Psoas muscle (tissue), 8 donors: Measurements from ENCODE around the gene RAB10. TPM values are rescaled to one million over a fixed set of nuclear protein-coding genes. Genes with fewer than 3 reads are reported as not detected.

Source experiments
- ATAC-seq, 4 donors: fragments of 200-7000 bp; cut with Tn5 transposase; one replicate each; pipeline ENCODE4 v1.9.1; 2020; ENCODE audit warnings: moderate library complexity in 3 of 4, mild to moderate bottlenecking in 2 of 4
- DNase-seq, 2 donors: peaks; one replicate each; pipeline ENCODE4 v3.0.0-alpha.2; 2020
- H3K27ac ChIP-seq: fragments of 200-600 bp; one replicate; pipeline ENCODE4 v1.8.0; 2022
- H3K27me3 ChIP-seq, 3 donors: fragments of 200-600 bp in 1 of 3; one replicate each; pipeline versions ENCODE4 v1.6.1 to v1.8.0; 2013 to 2022; ENCODE audit warnings: low read length in 2 of 3, mild to moderate bottlenecking in 2 of 3, moderate library complexity in 1 of 3; ENCODE audit not compliant: insufficient read depth in 3 of 3
- H3K36me3 ChIP-seq, 2 donors: fragments of 200-600 bp in 1 of 2; one replicate each; pipeline versions ENCODE4 v1.6.1 to v1.8.0; 2013 to 2022; ENCODE audit warnings: low read depth in 1 of 2, mild to moderate bottlenecking in 1 of 2, moderate library complexity in 1 of 2; ENCODE audit not compliant: insufficient read depth in 1 of 2
- H3K4me1 ChIP-seq: fragments of 200-600 bp; one replicate; pipeline ENCODE4 v1.8.0; 2022
- H3K4me3 ChIP-seq: fragments of 200-600 bp; one replicate; pipeline ENCODE4 v1.8.0; 2022; ENCODE audit warnings: mild to moderate bottlenecking
- H3K9me3 ChIP-seq: fragments of 200-600 bp; one replicate; pipeline ENCODE4 v1.8.0; 2022
- CTCF ChIP-seq: fragments of 200-600 bp; IDR thresholded peaks from one replicate; pipeline ENCODE4 v1.8.0; 2022; ENCODE audit warnings: antibody characterized with exemption
- WGBS, 3 donors: extraction: QIAGEN DNeasy Blood & Tissue Kit; methylation state at CpG; one replicate each; pipeline versions ENCODE4 v1.1.6 to v1.1.7; 2013; 5-methylcytosine and 5-hydroxymethylcytosine counted together
- intact Hi-C, 2 donors: fragments of 100-400 bp; cut with DNase I; formaldehyde crosslinking; loops; one replicate each; pipeline versions ENCODE4 v1.11.0 to v1.14.2; 2022
- polyA plus RNA-seq, 3 donors: library from polyadenylated mRNA; stranded (reverse); fragments of 200-250 nt; gene quantifications; one replicate each; pipeline ENCODE4 v1.2.3, GENCODE V29; 2013
- total RNA-seq, 4 donors: library from RNA; stranded (reverse); fragmentation: NEBNext Ultra II Directional in 2 of 4; extraction: Animal tissue kit (Norgen Biotek cat#: 25700) in 2 of 4; gene quantifications; one replicate each; pipeline versions ENCODE4 v1.2.1 to v1.2.4, GENCODE V29; 2021 to 2023
- donor health status: healthy with polysubstance abuse.
- donor health status: DM: no; HTN: no; CAD: no; lungs with moderate emphysema.
- donor health status: Bipolar disorder and iron deficiency.
- donor health status: healthy.
- donor health status: DM: yes; HTN: yes; CAD: no.
- donor health status: DM: no; HTN: no; CAD: no.
- donor health status: DM: no; HTN: no; CAD: no.
- donor health status: DM: yes; HTN: yes; CAD: no.

RAB10 gene
- total and polyA plus RNA-seq, 7 donors = 76.5 to 170 (median 147) TPM

GRCh38 chr2:26043109-26043508, 9.2 kb downstream of the RAB10 start:
- WGBS, 3 donors = 82 to 87% (median 85%) methylated on average over 5 of the region's 5 CpGs
- Histone ChIP-seq H3K4me1 (peaks cover 62% of the 10 kb centered on the region), H3K4me3 (no peak overlapping the region), H3K27me3 (no peaks in the 10 kb centered on the region), H3K9me3 (no peaks in the 10 kb centered on the region), H3K36me3 (peaks cover 0 to 4% of the 10 kb centered on the region in 2 donors), H3K27ac (no peak overlapping the region)
- DNase-seq = no peak
- intact Hi-C loops = no loop called here
- ATAC-seq = no peak
- no peak for TF ChIP-seq CTCF

DNA sequence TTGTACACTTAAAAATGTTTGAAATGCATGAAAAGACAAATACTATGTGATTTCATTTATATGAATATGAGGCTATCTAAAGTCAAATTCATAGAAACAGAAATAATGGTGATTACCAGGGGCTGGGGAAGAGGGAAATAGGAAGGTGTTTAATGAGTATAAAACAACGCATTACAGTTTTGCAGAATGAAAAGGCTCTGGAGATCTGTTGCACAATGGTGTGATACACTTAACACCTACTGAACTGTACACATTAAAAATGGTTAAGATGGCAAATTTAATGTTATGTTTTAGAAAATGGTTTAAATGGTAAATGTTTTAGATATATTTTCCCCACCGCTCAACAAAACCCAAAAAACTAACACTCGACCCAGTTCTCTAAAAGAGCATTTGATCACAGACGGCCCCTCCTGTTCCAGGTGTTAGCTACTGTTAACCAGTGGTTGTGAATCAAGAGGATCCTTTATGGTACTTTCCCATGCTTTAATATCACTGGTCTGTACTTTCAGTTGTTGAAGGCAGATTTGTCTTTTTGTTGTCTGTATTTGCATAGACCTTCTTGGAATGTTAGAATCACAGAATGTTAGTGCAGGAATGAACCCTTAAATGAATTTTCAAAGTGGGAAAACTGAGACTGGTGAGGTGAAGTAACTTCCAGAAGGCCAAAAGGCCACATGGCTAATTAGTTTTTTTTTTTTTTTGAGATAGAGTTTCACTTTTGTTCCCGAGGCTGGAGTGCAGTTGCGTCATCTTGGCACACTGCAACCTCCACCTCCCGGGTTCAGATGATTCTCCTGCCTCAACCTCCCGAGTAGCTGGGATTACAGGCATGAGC, 10.2 kb downstream of the RAB10 start:
- ATAC-seq (peak in 3 of 4 donors; percentile 59 to 74 (median 61)), DNase-seq (peak; percentile 60 to 74)
- peak overlapping the region; percentile 2 for H3K4me3 ChIP-seq
- H3K27me3 ChIP-seq = no peaks in the 10 kb centered on the region
- no peaks in the 10 kb centered on the region for H3K9me3 ChIP-seq
- peak overlapping the region; percentile 53 for H3K27ac ChIP-seq
- 28 to 41% (median 29%) methylated on average over 8 of the region's 8 CpGs for WGBS, 3 donors
- intact Hi-C loops = no loop called here
- TF ChIP-seq CTCF = no peak
- peaks cover 55% of the 10 kb centered on the region for H3K4me1 ChIP-seq
- H3K36me3 ChIP-seq = no peaks in the 10 kb centered on the region

DNA sequence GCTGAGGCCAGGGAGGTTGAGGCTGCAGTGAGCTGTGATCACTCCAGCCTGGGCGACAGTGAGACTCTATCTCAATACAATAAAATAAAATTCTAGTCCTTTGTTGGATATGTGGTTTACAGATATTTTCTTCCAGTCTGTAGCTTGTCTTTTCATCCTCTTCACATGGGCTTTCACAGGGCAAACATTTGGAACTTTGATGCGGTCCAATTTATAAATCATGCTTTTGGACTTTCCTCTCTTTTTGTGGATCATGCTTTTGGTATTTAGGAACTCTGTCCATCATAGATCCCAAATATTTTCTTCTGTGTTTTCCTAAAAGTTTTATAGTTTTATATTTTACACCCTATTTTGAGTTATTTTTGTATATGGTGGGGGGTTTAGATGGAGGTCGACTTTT, 14.9 kb downstream of the RAB10 start:
- H3K4me1 ChIP-seq = peaks cover 41% of the 10 kb centered on the region
- TF ChIP-seq CTCF = no peak

GRCh38 chr2:26049641-26050040, 15.8 kb downstream of the RAB10 start:
- H3K9me3 ChIP-seq = no peaks in the 10 kb centered on the region
- WGBS, 3 donors = 94 to 97% (median 97%) methylated on average over 1 of the region's 1 CpG
- no peak overlapping the region for H3K4me3 ChIP-seq
- ATAC-seq = no peak
- H3K36me3 ChIP-seq = no peaks in the 10 kb centered on the region
- no peak overlapping the region for H3K27ac ChIP-seq
- intact Hi-C loops = no loop called here
- H3K4me1 ChIP-seq = peaks cover 38% of the 10 kb centered on the region
- no peak for DNase-seq
- no peaks in the 10 kb centered on the region for H3K27me3 ChIP-seq
- no peak for TF ChIP-seq CTCF

More for the DNA sequence above, 14.9 kb downstream of the RAB10 start:
- Histone ChIP-seq H3K9me3 (no peaks in the 10 kb centered on the region), H3K4me3 (no peak overlapping the region), H3K27ac (no peak overlapping the region), H3K36me3 (no peaks in the 10 kb centered on the region), H3K27me3 (no peaks in the 10 kb centered on the region)
- WGBS, 3 donors = 53 to 89% (median 78%) methylated on average over 3 of the region's 3 CpGs
- ATAC-seq (no peak), DNase-seq (no peak)
- intact Hi-C loops = no loop called here
